HG03521 (cell line): Measurements from ENCODE around the gene LMBR1L.

ENCODE experiments used
- ATAC-seq: cut with Tn5 transposase; IDR thresholded peaks from one replicate; pipeline ENCODE4 v1.9.1; 2021; ENCODE audit warnings: mild to moderate bottlenecking, moderate library complexity; ENCODE audit not compliant: unreplicated experiment

LMBR1L gene

GRCh38 chr12:49121047-49121696, 10.5 kb upstream of the LMBR1L start:
- no peak for ATAC-seq

DNA sequence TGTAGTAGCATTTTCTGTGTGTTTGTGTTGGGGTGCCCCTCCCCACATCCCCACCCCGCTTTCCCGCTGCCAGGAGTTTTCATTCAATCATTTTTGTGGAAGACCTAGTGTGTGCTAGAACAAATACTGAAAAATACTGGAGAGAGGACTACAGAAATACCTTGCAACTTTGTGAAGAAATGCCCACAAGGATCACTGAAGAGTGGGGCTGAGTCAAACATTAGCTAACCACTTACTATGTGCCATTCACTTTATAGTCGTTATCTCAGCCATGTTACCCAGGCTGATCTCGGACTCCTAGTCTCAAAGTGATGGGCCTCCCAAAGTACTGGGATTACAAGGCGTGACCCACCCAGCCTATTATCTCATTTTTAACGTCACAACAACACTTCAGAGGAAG, 559 bp upstream of the LMBR1L start:
- no peak for ATAC-seq

DNA sequence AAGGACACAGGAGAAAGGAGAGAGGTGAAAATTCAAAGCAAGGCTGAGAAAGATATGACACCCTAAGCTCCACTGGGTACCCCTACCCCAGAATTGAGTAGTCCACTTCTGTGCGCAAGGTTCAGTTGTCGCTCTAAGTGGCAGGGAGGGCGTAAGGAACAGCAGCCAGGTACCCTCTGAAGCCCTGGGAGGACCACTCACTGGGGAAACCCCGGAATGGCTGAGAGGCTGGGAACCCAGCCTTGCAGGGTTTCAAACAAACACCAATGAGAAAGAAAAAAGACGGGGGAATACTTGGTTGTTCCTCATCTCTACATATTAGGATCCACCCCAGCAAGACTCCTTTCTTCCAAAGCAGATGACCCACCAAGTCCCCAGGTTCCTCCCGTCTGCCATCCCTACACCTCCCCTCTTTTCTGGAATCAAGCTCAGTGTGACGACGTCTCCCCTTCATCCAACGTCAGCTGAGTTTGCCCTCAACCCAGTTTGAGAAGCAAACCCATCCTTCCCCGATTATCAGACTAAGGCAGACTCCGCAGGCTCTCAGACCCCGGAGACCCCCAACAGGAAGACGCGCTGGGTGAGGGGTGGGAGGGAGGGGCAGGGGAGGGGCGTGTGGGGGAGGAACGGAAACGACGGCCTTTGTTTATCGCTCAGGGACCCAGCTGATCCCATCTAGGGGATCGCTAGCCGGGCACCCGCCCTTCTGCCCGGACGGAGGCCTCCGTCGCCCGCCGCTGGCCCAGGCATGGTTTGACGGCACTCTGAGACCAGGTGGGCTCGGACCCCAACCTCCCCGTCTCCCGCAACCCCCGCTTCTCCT, 795 bp downstream of the LMBR1L start:
- ATAC-seq = no peak

GRCh38 chr12:49108958-49109404, 1.7 kb downstream of the LMBR1L start:
- no peak for ATAC-seq

DNA sequence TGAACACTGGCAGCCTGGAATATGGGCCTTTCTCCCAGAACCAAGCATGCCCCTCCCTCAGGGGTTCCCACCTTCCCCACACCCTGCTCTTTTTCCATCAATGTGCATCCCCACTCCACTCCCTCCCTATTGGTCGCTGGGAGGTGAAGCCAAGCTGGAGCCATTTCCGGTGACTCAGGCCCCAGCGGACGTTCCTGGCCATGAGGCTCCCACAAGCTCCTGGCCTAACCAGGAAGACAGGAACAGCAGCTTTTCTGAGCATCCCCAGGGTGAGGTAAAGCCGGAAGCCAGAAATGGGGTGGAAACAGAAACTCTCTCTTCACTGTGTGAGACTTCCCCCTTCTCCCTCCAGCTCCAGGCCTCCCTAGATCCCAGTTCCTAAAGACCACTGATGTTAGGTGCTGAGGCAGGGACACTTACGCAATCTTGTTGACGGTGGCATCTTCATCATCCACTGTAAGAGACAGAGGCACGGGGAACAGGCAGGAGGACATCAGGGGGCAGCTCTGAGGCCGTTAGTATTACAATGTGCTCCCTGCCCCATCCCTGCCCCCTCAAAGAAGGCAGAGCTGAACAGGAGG, 5.1 kb downstream of the LMBR1L start:
- no peak for ATAC-seq

DNA sequence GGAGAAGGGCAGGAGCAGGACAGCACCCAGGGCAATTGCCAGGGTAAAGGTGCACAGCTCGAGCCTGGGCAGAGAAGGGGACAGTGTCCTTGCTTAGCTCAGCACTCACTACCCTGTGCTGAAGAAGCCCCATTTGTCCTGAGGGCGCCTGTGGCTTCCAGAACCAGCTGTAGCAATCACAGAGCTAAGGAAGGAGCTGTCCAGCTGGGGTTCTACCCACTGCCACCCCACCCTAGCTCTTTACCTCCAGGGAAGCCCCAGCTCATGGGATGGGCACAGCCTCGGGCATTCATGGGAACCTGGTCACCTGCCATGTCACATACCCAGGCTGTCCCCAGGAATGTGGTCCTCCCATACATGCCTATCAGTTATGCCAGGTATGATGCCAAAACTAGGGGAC, 5.8 kb downstream of the LMBR1L start:
- no peak for ATAC-seq

GRCh38 chr12:49100380-49100779, 10.3 kb downstream of the LMBR1L start:
- no peak for ATAC-seq

DNA sequence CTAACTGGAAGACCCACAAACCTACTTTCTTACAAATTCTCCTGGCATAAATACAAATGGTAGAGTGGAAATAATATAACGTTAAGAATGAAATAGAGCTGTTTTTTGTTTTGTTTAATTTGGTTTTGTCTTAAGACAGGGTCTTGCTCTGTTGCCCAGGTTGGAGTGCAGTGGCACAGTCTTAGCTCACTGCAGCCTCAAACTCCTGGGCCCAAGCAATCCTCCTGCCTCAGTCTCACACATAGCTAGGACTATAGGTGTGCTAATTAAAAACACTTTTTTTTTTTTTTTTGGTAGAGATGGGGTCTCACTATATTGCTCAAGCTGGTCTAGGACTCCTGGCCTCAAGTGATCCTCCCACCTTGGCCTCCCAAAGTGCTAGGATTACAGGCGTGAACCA, 11.9 kb downstream of the LMBR1L start:
- no peak for ATAC-seq

DNA sequence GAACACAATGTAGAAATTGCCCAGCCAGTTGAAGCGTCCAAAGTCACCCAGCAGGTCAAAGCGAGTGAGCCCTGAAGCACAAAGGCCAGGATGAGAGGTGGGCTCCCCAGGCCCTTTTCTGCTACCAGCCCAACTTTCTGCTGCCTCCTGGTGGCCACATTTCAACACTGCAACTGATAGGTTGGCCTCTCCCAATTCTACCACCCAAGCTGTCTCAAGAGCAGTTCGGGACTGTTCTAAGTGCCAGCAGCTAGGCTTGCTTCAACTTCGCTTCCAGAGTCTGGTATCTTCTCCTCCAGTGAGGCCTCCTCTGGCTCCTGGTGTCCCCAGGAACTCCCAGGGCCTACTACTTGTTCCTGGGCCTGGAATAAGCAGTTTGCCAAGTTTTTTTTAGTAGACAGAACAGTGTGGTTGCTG, 12.6 kb downstream of the LMBR1L start:
- no peak for ATAC-seq

GRCh38 chr12:49097381-49097780, 13.3 kb downstream of the LMBR1L start:
- ATAC-seq = no peak

- no peak for ATAC-seq
Observed at GRCh38 chr12:49094975-49095365, 15.7 kb downstream of the LMBR1L start.

- no peak for ATAC-seq
Observed at GRCh38 chr12:49094160-49094974, 16.3 kb downstream of the LMBR1L start, which contains the start of gene DHH. TSS of gene DHH (minus strand) at chr12:49094801. CDS start at chr12:49094512, 289 bp downstream.

DNA sequence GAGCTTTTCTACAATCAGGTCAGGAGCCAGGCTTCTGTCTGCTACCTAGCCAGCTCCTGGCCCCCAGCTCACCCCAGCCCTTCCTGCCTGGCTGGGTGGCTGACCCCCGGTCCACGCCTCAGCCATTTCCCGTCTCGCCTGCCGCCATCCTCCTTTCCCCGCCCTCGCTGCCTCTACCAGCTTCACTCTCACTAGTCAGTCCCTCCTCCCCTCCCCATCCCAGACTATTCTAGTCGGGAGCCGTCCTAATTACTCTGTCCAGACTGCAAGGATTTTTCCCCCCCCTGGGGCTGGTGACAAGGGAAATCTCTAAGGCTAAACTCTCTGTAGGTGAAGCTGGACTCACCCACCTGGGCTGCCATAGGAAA, 16.9 kb downstream of the LMBR1L start:
- no peak for ATAC-seq

DNA sequence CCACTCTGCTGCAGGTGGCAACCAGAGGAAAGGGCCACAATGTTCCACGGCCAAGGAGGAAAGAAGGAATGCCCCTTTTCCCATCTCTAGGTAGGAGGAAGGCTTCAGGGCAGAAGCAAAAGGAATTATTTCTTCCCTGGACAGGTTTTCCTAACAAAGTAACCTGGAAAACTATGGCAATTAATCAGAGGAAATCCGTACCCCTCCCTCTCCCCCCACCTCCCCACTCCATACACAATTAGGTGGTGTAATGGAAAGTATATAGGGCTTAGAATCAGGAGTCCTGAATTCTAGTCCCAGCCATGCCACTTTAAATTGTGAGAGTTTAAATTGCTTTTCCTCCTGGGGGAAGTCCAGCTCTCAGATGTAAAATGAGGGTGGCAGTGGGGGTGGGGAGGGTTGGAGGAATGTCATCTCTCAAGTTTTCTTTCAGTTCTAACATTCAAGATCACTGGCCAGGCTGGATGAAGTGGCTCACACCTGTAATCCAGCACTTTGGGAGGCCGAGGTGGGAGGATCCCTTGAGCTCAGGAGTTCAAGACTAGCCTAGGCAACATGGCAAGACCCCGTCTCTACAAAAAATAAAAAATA, 17.7 kb downstream of the LMBR1L start:
- ATAC-seq = no peak

DNA sequence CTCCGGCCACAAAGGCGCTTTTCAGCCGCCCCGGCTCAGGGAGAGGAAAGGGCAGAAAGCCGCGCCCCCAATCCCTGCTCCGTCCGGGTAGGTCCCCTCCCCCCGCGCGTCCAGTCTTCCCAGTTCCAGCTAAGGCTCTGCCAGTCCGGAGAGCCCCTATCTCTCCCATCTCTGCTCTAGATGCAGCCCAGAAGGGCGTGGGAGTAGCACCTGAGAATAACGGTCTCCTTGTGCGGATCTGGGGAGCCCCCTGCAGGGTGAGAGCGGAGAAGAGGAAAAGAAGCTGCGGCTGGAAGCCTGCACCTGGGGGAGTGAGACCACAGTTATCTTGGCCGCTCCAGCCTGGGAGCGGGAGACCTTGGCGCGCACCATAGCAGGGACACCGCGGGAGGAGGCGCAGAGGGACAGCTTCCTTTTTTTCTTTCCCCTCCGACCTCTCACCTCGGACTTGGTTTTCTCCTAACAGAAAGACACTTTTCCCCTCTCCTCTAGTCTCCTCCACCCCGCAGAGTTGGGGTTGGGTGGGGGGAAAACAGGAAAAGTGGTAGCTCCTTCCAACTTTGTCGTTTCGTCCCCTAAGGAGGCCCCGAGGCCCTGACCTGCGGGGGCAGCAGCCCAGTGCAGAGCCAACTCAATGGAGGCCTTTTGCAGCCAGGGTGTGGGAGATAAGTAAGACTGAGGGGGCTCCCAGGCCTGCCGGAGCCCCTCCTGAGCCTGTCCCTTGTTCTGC, 18.4 kb downstream of the LMBR1L start:
- no peak for ATAC-seq

GRCh38 chr12:49091836-49092085, 18.9 kb downstream of the LMBR1L start:
- ATAC-seq = no peak

- no peak for ATAC-seq
Observed at GRCh38 chr12:49091056-49091835, 19.4 kb downstream of the LMBR1L start.

GRCh38 chr12:49089821-49090773, 20.6 kb downstream of the LMBR1L start:
- ATAC-seq = no peak

DNA sequence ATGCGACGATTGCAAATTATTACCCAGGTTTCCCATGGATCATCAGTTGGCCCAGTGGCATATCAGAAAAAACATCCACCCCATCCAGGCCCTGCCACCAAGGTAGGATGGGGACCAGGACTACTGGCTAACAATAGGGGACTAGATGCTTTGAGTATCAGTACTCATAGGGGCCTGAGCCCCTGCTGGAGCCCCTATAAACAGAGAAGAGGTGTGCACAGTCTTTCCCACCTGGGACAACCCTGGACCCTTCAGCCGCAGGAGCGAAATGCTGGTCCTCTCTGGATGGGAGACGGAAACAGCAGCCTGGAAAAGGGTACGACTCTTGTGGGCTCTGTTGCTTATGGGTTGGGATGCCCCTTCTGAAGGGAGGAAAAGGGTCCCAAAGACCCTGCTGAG, 21.7 kb downstream of the LMBR1L start:
- ATAC-seq = no peak
